ENCODE measurements around the gene PTPRN2. TPM values are rescaled to one million over a fixed set of nuclear protein-coding genes. Genes with fewer than 3 reads are reported as not detected.
A peak's percentile ranks its signal among the peaks of the same experiment; 100 is the strongest.

PTPRN2 gene
- total and polyA plus RNA-seq, 2 of the 8 experiments (the other 6 are each of a cell fraction or from before 2014, with no cell fraction given): 2.6 to 4.5 TPM

- TF ChIP-seq RAD21 (IDR thresholded peaks at IDR 0.05 in 1 of 2, conservative IDR thresholded peaks at IDR 0.05 in 1 of 2; ENCODE audit: low read depth in 2 of 2, low read length in 2 of 2) (no peak), CBX8 (IDR thresholded peaks at IDR 0.05; ENCODE audit: borderline replicate concordance, low read depth, low read length) (no peak), FOSL1 (IDR thresholded peaks at IDR 0.05; ENCODE audit: insufficient read depth, low read depth, low read length) (no peak), SIN3A (conservative IDR thresholded peaks at IDR 0.05 in 1 of 2, IDR thresholded peaks at IDR 0.05 in 1 of 2; ENCODE audit: low read depth in 1 of 2, low read length in 2 of 2) (no peak), BCL11A (IDR thresholded peaks at IDR 0.05; ENCODE audit: low read depth in 2 of 2, low read length in 2 of 2) (no peak), KDM5A (IDR thresholded peaks at IDR 0.05; ENCODE audit: low read length) (no peak), RFX5 (IDR thresholded peaks at IDR 0.05; ENCODE audit: borderline replicate concordance, low read depth, low read length) (no peak)
- TF ChIP-seq, protein P1, sequence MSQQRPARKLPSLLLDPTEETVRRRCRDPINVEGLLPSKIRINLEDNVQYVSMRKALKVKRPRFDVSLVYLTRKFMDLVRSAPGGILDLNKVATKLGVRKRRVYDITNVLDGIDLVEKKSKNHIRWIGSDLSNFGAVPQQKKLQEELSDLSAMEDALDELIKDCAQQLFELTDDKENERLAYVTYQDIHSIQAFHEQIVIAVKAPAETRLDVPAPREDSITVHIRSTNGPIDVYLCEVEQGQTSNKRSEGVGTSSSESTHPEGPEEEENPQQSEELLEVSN (IDR thresholded peaks at IDR 0.05): peak; percentile 60; the same call in 1 of the 2 replicates
These were observed 793.5 kb downstream of the PTPRN2 start (continued) for GRCh38 chr7:157793973-157794745.

All from H1 (cell line).